SH-SY5Y (cell line): ENCODE results near the gene DNTTIP2.

Source experiments
- GATA2 ChIP-seq: IDR thresholded peaks from 2 replicates; pipeline ENCODE4 v1.6.1; 2011; ENCODE audit warnings: mild to moderate bottlenecking, low read depth, low read length
- GATA3 ChIP-seq: IDR thresholded peaks from 2 replicates; pipeline ENCODE4 v1.6.1; 2011; ENCODE audit warnings: low read depth, mild to moderate bottlenecking, low read length, moderate library complexity

Gene DNTTIP2

GRCh38 chr1:93848350-93848883 is 30.6 kb downstream of the DNTTIP2 start:
- no peak for TF ChIP-seq GATA2
- TF ChIP-seq GATA3: no peak

GRCh38 chr1:93847811-93848288 is 31.2 kb downstream of the DNTTIP2 start:
- TF ChIP-seq GATA3: no peak
- peak; percentile 41; the same call in 1 of the 2 replicates for TF ChIP-seq GATA2

- no peak for TF ChIP-seq GATA3
- no peak for TF ChIP-seq GATA2
Observed at GRCh38 chr1:93846992-93847810, 31.8 kb downstream of the DNTTIP2 start.

- TF ChIP-seq GATA2 (no peak), GATA3 (no peak)
Observed at GRCh38 chr1:93846206-93846991, 32.6 kb downstream of the DNTTIP2 start.

- TF ChIP-seq GATA2 (no peak), GATA3 (no peak)
Observed at GRCh38 chr1:93845538-93846205, 33.3 kb downstream of the DNTTIP2 start.

- no peak for TF ChIP-seq GATA3
- 0 out of 2 replicates have a peak, but pooled peaks have one; percentile 16 for TF ChIP-seq GATA2
Observed at GRCh38 chr1:93844262-93845045, 34.6 kb downstream of the DNTTIP2 start.

GRCh38 chr1:93842750-93843500 is 36.1 kb downstream of the DNTTIP2 start:
- TF ChIP-seq GATA3 (no peak), GATA2 (no peak)

- no peak for TF ChIP-seq GATA2
- TF ChIP-seq GATA3: no peak
Observed at GRCh38 chr1:93841771-93842170, 37.2 kb downstream of the DNTTIP2 start.

GRCh38 chr1:93840956-93841482 is 38.0 kb downstream of the DNTTIP2 start:
- TF ChIP-seq GATA3: no peak
- TF ChIP-seq GATA2: no peak

- no peak for TF ChIP-seq GATA2
- TF ChIP-seq GATA3: no peak
Observed at GRCh38 chr1:93839753-93840152, 39.3 kb downstream of the DNTTIP2 start.

GRCh38 chr1:93839307-93839706 is 39.7 kb downstream of the DNTTIP2 start:
- TF ChIP-seq GATA2 (no peak), GATA3 (no peak)

- TF ChIP-seq GATA3: no peak
- no peak for TF ChIP-seq GATA2
Observed at GRCh38 chr1:93837961-93838360, 41.0 kb downstream of the DNTTIP2 start.

GRCh38 chr1:93829061-93829460 is 49.9 kb downstream of the DNTTIP2 start:
- no peak for TF ChIP-seq GATA2
- TF ChIP-seq GATA3: no peak

GRCh38 chr1:93828367-93828755 is 50.6 kb downstream of the DNTTIP2 start:
- TF ChIP-seq GATA2 (no peak), GATA3 (no peak)
